GM21381 (cell line): Measurements from ENCODE around the gene COQ7.

Source experiments
- ATAC-seq: cut with Tn5 transposase; IDR thresholded peaks from one replicate; pipeline ENCODE4 v1.9.1; 2021; ENCODE audit warnings: mild to moderate bottlenecking, moderate library complexity; ENCODE audit not compliant: unreplicated experiment

The COQ7 gene

GRCh38 chr16:19110537-19111360, 43.3 kb downstream of the COQ7 start:
- ATAC-seq = no peak

DNA sequence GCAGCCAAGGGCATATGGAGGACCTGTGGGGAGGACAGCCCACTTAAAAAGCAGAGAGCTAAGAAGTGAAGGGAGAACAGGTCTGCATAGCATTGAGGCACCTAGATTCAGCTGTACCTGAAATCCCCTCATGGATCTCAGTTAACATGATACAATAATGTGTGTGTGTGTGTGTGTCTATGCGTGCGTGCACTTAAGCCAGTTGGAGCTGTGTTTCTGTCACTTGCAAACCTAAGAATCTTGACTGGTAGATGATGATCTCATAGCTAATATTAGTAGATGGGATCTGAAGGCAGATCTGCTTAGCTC, 44.6 kb downstream of the COQ7 start:
- no peak for ATAC-seq

GRCh38 chr16:19113577-19114358, 46.4 kb downstream of the COQ7 start, which contains the start of gene ITPRIPL2:
Gene ITPRIPL2 (plus strand): TSS chr16:19113964. CDS start chr16:19114462, 498 bp downstream.
- no peak for ATAC-seq

GRCh38 chr16:19114359-19115147, 47.1 kb downstream of the COQ7 start:
- ATAC-seq = no peak

- ATAC-seq = no peak
Observed at GRCh38 chr16:19115148-19116021, 48.0 kb downstream of the COQ7 start.

DNA sequence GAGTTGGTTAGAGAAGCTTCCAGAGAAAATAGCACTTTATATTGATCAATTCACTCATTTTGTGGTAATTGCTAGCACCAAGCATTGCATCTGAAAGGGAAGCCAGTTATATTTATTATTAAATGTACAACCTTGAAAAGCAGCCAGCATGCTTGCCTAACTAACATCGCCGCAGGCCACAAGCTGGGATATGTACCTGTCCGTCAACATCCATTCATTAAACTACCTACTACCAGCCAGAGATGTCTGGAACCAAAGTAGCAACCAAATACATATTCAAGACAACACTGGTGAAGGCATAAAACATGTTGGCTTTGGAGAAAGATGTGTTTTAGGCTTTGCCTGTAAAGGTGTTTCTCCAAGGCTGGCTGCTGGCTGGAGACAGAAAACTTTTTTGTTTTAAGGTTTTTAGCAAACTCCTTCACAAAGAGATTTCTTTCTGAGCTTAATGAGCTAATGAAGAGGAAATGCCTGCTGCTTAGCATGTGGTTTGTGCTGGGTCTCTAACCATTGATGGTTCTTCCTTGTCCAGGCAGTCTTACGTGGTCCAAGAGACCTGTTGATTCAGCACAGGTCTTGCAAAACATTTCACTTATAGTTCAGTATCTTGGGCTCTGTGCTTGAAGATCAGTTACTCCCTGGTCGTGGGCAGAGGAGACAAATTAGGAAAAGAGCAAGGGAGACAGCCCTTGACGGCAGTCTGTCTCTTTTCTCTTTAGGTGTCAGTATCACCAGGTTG, 49.5 kb downstream of the COQ7 start:
- ATAC-seq = no peak

GRCh38 chr16:19118938-19119431, 51.6 kb downstream of the COQ7 start:
- ATAC-seq = no peak

GRCh38 chr16:19119564-19119963, 52.1 kb downstream of the COQ7 start:
- no peak for ATAC-seq

DNA sequence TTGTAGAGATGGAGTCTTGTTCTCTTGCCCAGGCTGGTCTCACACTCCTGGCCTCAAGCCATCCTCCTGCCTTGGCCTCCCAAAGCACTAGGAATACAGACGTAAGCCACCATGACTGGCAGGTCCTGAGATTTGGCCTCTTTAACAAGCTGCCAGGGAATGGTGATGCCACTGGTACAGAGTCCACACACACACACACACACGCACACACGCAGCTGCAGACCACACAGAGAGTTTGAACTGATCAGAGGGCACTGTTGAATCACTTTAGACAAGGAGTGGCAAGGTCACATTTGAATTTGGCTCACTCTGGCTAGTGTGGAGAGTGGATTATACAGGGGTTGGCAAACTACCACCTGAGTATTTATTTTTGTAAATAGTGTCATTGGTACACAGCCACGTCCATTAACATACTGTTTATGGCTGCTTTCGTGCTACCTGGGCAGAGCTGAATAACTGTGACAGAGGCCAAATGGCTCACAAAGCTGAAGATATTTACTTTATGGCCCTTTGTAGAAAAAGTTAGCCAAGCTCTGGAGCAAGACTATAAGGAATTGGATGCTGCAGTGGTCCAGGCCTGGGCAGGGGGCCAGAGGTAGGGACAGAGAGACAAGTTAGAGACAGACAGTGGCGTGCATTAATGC, 56.2 kb downstream of the COQ7 start:
- no peak for ATAC-seq

DNA sequence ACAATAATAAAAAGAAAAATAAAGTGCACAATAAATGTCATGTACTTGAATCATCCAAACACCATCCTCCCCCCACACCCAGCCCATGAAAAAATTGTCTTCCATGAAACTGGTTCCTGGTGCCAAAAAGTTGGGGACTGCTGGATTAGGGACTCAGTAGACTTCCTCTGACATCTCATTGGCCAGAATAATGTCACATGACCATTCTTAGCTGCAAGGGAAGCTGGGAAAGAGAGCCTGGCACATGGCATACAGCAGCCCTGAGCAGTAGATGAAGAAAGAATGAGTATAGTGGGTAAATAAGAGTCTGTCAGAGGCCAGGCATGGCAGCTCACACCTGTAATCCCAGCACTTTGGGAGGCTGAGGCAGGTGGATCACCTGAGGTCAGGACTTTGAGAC, 58.9 kb downstream of the COQ7 start:
- ATAC-seq = no peak

GRCh38 chr16:19127205-19127604, 59.8 kb downstream of the COQ7 start:
- peak; percentile 33 for ATAC-seq

DNA sequence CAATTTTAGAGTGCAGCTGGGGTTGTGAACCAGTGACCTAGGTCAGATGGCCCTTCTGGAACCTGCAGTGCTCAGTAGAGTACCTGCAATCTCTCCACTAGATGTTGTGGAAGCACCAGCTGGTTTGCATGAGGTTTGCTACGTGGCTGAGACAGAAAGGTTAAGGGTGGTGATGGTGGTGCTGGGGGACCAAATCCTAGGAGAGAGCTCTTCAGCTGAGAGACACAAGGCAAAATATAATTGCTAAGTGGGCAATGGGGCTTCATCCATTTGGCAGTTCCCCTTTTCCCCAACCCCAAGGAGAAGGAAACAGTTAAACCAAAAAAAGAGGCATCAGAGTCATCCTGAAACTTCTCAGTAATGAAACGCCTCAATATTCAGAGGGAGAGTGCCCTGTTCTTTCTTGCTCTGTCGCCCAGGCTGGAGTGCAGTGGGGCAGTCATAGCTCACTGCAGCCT, 60.3 kb downstream of the COQ7 start:
- ATAC-seq = peak; percentile 56

- no peak for ATAC-seq
Observed at GRCh38 chr16:19128454-19129200, 61.2 kb downstream of the COQ7 start.
